GM12864 (cell line): ENCODE measurements around the gene ARHGEF35.
"Not testable (repeated sequence)": the region's sequence is repeated elsewhere in the genome, so short reads cannot be mapped to it uniquely, and the experiment has no call there.

ENCODE experiments used
- DNase-seq: peaks from one replicate; pipeline ENCODE4 v3.0.0-alpha.2; 2011; ENCODE audit warnings: low read depth
- H3K4me3 ChIP-seq: 2 replicates; pipeline ENCODE4 v1.5.1; 2011; ENCODE audit warnings: mild to moderate bottlenecking, low read depth, low read length, control low read depth
- CTCF ChIP-seq: IDR thresholded peaks from 2 replicates; pipeline ENCODE4 v1.5.1; 2011; ENCODE audit warnings: low read depth, mild to moderate bottlenecking, moderate library complexity, low read length, control low read depth, inconsistent platforms; ENCODE audit errors: missing control alignments

ARHGEF35 gene

GRCh38 chr7:144187848-144188247, 7.8 kb downstream of the ARHGEF35 start:
- H3K4me3 ChIP-seq, DNase-seq: not testable (repeated sequence)

GRCh38 chr7:144183166-144183565, 12.5 kb downstream of the ARHGEF35 start, which contains the start of gene CTAGE4:
Gene CTAGE4 (plus strand): TSS chr7:144183466. CDS start chr7:144183504, 38 bp downstream.
- DNase-seq, H3K4me3 ChIP-seq: not testable (repeated sequence)

GRCh38 chr7:144179165-144179479, 16.5 kb downstream of the ARHGEF35 start:
- H3K4me3 ChIP-seq, DNase-seq: not testable (repeated sequence)

- TF ChIP-seq CTCF, result peak; percentile 44
- peak; percentile 3 for DNase-seq
- not testable (repeated sequence) for H3K4me3 ChIP-seq
Observed at GRCh38 chr7:144178380-144179164, 17.1 kb downstream of the ARHGEF35 start.

- no peak overlapping the region for H3K4me3 ChIP-seq
- DNase-seq, result no peak
- no peak for TF ChIP-seq CTCF
Observed at GRCh38 chr7:144174613-144175012, 21.0 kb downstream of the ARHGEF35 start.

- not testable (repeated sequence) for DNase-seq, H3K4me3 ChIP-seq
Observed at GRCh38 chr7:144171594-144172350, 23.9 kb downstream of the ARHGEF35 start.

GRCh38 chr7:144164784-144165183, 30.8 kb downstream of the ARHGEF35 start:
- H3K4me3 ChIP-seq, result no peak overlapping the region
- TF ChIP-seq CTCF, result no peak
- DNase-seq, result no peak

GRCh38 chr7:144158861-144159260, 36.8 kb downstream of the ARHGEF35 start:
- H3K4me3 ChIP-seq, result no peak overlapping the region
- DNase-seq, result no peak
- TF ChIP-seq CTCF, result no peak

- TF ChIP-seq CTCF, result no peak
- no peak for DNase-seq
- H3K4me3 ChIP-seq, result no peak overlapping the region
Observed at GRCh38 chr7:144148224-144148827, 47.3 kb downstream of the ARHGEF35 start.
